ENCODE data around the gene ST13.

GRCh38 chr22:40799008-40799407 lies 57.4 kb downstream of the ST13 start:
- no peak for TF ChIP-seq TBP (optimal IDR thresholded peaks at IDR 0.05; ENCODE audit: low read depth, low read length)
- TF ChIP-seq MAFK (IDR thresholded peaks at IDR 0.05; ENCODE audit: low read length) = no peak
- TF ChIP-seq, protein P1, sequence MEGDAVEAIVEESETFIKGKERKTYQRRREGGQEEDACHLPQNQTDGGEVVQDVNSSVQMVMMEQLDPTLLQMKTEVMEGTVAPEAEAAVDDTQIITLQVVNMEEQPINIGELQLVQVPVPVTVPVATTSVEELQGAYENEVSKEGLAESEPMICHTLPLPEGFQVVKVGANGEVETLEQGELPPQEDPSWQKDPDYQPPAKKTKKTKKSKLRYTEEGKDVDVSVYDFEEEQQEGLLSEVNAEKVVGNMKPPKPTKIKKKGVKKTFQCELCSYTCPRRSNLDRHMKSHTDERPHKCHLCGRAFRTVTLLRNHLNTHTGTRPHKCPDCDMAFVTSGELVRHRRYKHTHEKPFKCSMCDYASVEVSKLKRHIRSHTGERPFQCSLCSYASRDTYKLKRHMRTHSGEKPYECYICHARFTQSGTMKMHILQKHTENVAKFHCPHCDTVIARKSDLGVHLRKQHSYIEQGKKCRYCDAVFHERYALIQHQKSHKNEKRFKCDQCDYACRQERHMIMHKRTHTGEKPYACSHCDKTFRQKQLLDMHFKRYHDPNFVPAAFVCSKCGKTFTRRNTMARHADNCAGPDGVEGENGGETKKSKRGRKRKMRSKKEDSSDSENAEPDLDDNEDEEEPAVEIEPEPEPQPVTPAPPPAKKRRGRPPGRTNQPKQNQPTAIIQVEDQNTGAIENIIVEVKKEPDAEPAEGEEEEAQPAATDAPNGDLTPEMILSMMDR (IDR thresholded peaks at IDR 0.05 in 2 of 3, conservative IDR thresholded peaks at IDR 0.05 in 1 of 3; ENCODE audit: insufficient read depth in 2 of 3, low read depth in 1 of 3, low read length in 3 of 3) = no peak
- TF ChIP-seq ZNF354B (CRISPR knock-in tag; IDR thresholded peaks at IDR 0.05) = no peak
- no peak for TF ChIP-seq CHD2 (IDR thresholded peaks at IDR 0.05; ENCODE audit: low read depth, low read length)
- no peak for TF ChIP-seq ERF (CRISPR knock-in tag; IDR thresholded peaks at IDR 0.05)

Data from K562 (cell line).